ENCODE results near the gene CALML3. TPM values are rescaled to one million over a fixed set of nuclear protein-coding genes. Genes with fewer than 3 reads are reported as not detected.

CALML3 gene
- total RNA-seq, 2 donors from 2014 or later = not detected

- Mint-ChIP-seq H3K36me3 (no peaks in the 10 kb centered on the region), H3K4me3 (no peak overlapping the region), H3K27me3 (peaks cover 0 to 1% of the 10 kb centered on the region in 2 donors), H3K4me1 (ENCODE audit: low read depth in 2 of 2) (peaks cover 3 to 12% of the 10 kb centered on the region in 2 donors), H3K27ac (no peak overlapping the region), H3K9me3 (peaks cover 5% of the 10 kb centered on the region)
- no peak for DNase-seq (ENCODE audit: low spot score)
- ATAC-seq = no peak
These were observed 45.4 kb downstream of the CALML3 start for GRCh38 chr10:5570007-5570655.

- Mint-ChIP-seq H3K4me3 (no peak overlapping the region), H3K27ac (no peak overlapping the region), H3K36me3 (no peaks in the 10 kb centered on the region), H3K9me3 (peaks cover 5% of the 10 kb centered on the region), H3K4me1 (ENCODE audit: low read depth in 2 of 2) (peaks cover 3 to 12% of the 10 kb centered on the region in 2 donors), H3K27me3 (no peaks in the 10 kb centered on the region)
- ATAC-seq (no peak), DNase-seq (ENCODE audit: low spot score) (no peak)
These were observed 46.4 kb downstream of the CALML3 start for GRCh38 chr10:5570979-5571810.

GRCh38 chr10:5571826-5572225, 47.1 kb downstream of the CALML3 start:
- ATAC-seq = no peak
- Mint-ChIP-seq H3K36me3 (no peaks in the 10 kb centered on the region), H3K4me3 (no peak overlapping the region), H3K27ac (no peak overlapping the region), H3K9me3 (peaks cover 5% of the 10 kb centered on the region), H3K4me1 (ENCODE audit: low read depth in 2 of 2) (peaks cover 3 to 7% of the 10 kb centered on the region in 2 donors), H3K27me3 (no peaks in the 10 kb centered on the region)
- no peak for DNase-seq (ENCODE audit: low spot score)

- H3K4me1 Mint-ChIP-seq (ENCODE audit: low read depth in 2 of 2) = peaks cover 3 to 7% of the 10 kb centered on the region in 2 donors
- H3K4me3 Mint-ChIP-seq = no peak overlapping the region
- H3K36me3 Mint-ChIP-seq = no peaks in the 10 kb centered on the region
- DNase-seq (ENCODE audit: low spot score) (no peak), ATAC-seq (no peak)
- no peak overlapping the region for H3K27ac Mint-ChIP-seq
- peaks cover 5% of the 10 kb centered on the region for H3K9me3 Mint-ChIP-seq
- no peaks in the 10 kb centered on the region for H3K27me3 Mint-ChIP-seq
These were observed 48.7 kb downstream of the CALML3 start for GRCh38 chr10:5573319-5573950.

- H3K4me1 Mint-ChIP-seq (ENCODE audit: low read depth in 2 of 2) = peaks cover 0 to 2% of the 10 kb centered on the region in 2 donors
- no peak overlapping the region for H3K4me3 Mint-ChIP-seq
- DNase-seq (ENCODE audit: low spot score) = no peak
These were observed 49.3 kb downstream of the CALML3 start for GRCh38 chr10:5573968-5574641.

GRCh38 chr10:5574642-5575131, 49.9 kb downstream of the CALML3 start:
- no peak overlapping the region for H3K4me3 Mint-ChIP-seq
- no peaks in the 10 kb centered on the region for H3K27me3 Mint-ChIP-seq
- H3K36me3 Mint-ChIP-seq = no peaks in the 10 kb centered on the region
- ATAC-seq (no peak), DNase-seq (ENCODE audit: low spot score) (no peak)
- no peaks in the 10 kb centered on the region for H3K4me1 Mint-ChIP-seq (ENCODE audit: low read depth in 2 of 2)
- H3K27ac Mint-ChIP-seq = no peak overlapping the region
- H3K9me3 Mint-ChIP-seq = no peaks in the 10 kb centered on the region

More at GRCh38 chr10:5573968-5574641, 49.3 kb downstream of the CALML3 start:
- Mint-ChIP-seq H3K27ac (no peak overlapping the region), H3K9me3 (peaks cover 1% of the 10 kb centered on the region), H3K27me3 (no peaks in the 10 kb centered on the region), H3K36me3 (no peaks in the 10 kb centered on the region)
- ATAC-seq = no peak

GRCh38 chr10:5575144-5575481, 50.4 kb downstream of the CALML3 start:
- peak in 1 of 2 donors; percentile 43 for ATAC-seq
- no peaks in the 10 kb centered on the region for H3K4me1 Mint-ChIP-seq (ENCODE audit: low read depth in 2 of 2)
- no peaks in the 10 kb centered on the region for H3K27me3 Mint-ChIP-seq
- no peak for DNase-seq (ENCODE audit: low spot score)
- H3K36me3 Mint-ChIP-seq = no peaks in the 10 kb centered on the region
- H3K27ac Mint-ChIP-seq = no peak overlapping the region
- no peak overlapping the region for H3K4me3 Mint-ChIP-seq
- no peaks in the 10 kb centered on the region for H3K9me3 Mint-ChIP-seq

GRCh38 chr10:5575482-5576153, 50.9 kb downstream of the CALML3 start:
- Mint-ChIP-seq H3K27me3 (no peaks in the 10 kb centered on the region), H3K36me3 (no peaks in the 10 kb centered on the region), H3K4me3 (no peak overlapping the region), H3K27ac (no peak overlapping the region), H3K9me3 (no peaks in the 10 kb centered on the region), H3K4me1 (ENCODE audit: low read depth in 2 of 2) (no peaks in the 10 kb centered on the region)
- ATAC-seq = peak in 1 of 2 donors; percentile 16
- DNase-seq (ENCODE audit: low spot score) = no peak

- no peaks in the 10 kb centered on the region for H3K9me3 Mint-ChIP-seq
- H3K4me3 Mint-ChIP-seq = no peak overlapping the region
- no peak for ATAC-seq
- H3K4me1 Mint-ChIP-seq (ENCODE audit: low read depth in 2 of 2) = no peaks in the 10 kb centered on the region
- no peak overlapping the region for H3K27ac Mint-ChIP-seq
- no peaks in the 10 kb centered on the region for H3K36me3 Mint-ChIP-seq
- no peak for DNase-seq (ENCODE audit: low spot score)
- H3K27me3 Mint-ChIP-seq = no peaks in the 10 kb centered on the region
These were observed 51.5 kb downstream of the CALML3 start for GRCh38 chr10:5576154-5576748.

Other genes starting within 250 kb of the CALML3 start
- gene UCN3, start 160.0 kb upstream of the CALML3 start, total RNA-seq = not detected
- under 1 TPM in 1 of 2 donors, not detected in 1; 0.19 TPM for gene TUBAL3, start 120.1 kb upstream of the CALML3 start, total RNA-seq
- 10 to 100 TPM; 20.1 to 36.0 TPM for gene NET1, start 112.4 kb upstream of the CALML3 start, total RNA-seq
- not detected for gene CALML5, start 25.4 kb upstream of the CALML3 start, total RNA-seq
- 1 to 10 TPM; 1.9 to 2.3 TPM for gene ASB13, start 141.6 kb downstream of the CALML3 start, total RNA-seq
- gene TASOR2, start 159.9 kb downstream of the CALML3 start, total RNA-seq = 100 to 1,000 TPM in 1 of 2 donors, 10 to 100 TPM in 1; 70.0 to 118 TPM